C4-2B (cell line): ENCODE measurements around the gene MLANA.

ENCODE experiments used
- ZFX ChIP-seq: fragments of 450-650 bp; IDR thresholded peaks from 2 replicates; pipeline ENCODE4 v1.6.1; 2017
- TF ChIP-seq, protein P1 (sequence below): fragments of 450-650 bp; conservative IDR thresholded peaks from 2 replicates; pipeline ENCODE4 v1.5.1; 2017; ENCODE audit warnings: mild to moderate bottlenecking

DNA sequence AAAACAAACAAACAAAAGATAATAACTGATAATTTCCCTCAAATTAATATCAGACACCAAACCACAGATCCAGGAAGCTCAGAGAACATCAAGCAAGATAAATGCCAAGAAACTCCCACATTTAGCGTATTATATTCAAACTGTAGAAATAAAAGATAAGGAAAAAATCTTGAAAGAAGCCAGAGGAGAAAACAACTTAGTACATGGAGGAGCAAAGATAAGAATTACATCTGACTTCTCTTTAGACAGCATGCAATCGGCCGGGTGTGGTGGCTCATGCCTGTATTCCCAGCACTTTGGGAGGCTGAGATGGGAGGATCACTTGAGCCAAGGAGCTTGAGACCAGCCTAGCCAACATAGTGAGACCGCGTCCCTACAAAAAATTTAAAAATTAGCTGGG is 17.2 kb upstream of the MLANA start:
- TF ChIP-seq, protein P1, sequence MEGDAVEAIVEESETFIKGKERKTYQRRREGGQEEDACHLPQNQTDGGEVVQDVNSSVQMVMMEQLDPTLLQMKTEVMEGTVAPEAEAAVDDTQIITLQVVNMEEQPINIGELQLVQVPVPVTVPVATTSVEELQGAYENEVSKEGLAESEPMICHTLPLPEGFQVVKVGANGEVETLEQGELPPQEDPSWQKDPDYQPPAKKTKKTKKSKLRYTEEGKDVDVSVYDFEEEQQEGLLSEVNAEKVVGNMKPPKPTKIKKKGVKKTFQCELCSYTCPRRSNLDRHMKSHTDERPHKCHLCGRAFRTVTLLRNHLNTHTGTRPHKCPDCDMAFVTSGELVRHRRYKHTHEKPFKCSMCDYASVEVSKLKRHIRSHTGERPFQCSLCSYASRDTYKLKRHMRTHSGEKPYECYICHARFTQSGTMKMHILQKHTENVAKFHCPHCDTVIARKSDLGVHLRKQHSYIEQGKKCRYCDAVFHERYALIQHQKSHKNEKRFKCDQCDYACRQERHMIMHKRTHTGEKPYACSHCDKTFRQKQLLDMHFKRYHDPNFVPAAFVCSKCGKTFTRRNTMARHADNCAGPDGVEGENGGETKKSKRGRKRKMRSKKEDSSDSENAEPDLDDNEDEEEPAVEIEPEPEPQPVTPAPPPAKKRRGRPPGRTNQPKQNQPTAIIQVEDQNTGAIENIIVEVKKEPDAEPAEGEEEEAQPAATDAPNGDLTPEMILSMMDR, result no peak
- TF ChIP-seq ZFX, result no peak
